ENCODE results near the gene DCLK1.

DCLK1 gene

DNA sequence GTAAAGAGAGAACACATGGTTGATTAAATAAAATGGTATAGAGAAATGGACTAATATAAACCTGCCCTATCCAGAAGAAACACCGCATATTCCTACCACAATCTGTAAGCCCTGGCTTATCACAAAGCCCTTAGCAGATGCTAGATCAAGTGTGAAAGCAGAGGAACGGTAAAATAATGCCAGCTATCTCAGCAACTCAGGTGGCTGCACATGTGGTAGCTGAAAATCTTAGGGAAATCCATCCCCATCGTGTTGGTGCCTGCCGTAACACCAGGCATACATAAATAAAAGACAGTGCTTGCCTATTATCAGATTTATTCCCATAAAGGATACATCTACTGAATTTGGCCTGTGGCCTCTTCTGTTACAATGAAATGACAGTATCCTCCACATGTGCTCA lies 350.6 kb downstream of the DCLK1 start:
- no peak for DNase-seq

DNA sequence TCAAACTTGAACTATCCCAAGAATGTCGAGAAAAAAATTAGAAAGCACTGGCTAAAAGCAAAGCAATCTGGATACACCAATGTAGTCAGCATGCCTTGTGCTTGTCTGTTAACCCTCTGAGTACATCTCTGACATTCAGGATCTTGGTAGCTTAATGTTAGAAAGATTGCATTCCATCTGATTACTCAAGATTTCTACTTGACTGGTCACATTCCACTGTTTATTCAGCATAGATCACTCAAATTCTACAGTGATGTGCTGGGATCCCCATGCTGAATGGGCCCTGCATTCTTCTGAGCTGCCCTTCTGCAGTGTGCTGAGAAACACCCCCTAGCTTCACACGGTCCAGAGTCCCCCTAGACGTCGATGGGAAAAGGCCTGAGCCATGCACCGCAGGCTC lies 359.3 kb downstream of the DCLK1 start:
- DNase-seq, result no peak

- DNase-seq, result no peak
These were observed 360.4 kb downstream of the DCLK1 start for GRCh38 chr13:35770756-35771297.

GRCh38 chr13:35769812-35770211 lies 361.4 kb downstream of the DCLK1 start:
- no peak for DNase-seq

DNA sequence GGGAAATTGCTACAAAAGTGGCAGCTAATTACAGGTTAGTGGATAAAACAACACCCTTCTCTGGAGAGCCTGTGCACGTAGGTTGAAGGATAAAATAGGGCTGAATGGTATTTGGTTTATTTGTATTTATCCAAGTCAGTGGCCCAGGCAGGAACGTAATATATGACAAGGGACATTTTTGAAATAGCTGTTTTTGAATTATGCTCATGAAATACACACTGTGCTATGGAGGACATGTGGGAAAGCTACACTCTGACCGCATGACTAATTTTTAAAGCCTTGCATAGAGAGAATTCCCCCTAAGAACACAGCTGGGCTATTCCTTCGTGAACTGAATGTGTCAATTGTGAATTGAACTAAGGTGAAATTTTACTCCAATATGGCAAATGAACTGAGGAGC lies 362.6 kb downstream of the DCLK1 start:
- no peak for DNase-seq

DNA sequence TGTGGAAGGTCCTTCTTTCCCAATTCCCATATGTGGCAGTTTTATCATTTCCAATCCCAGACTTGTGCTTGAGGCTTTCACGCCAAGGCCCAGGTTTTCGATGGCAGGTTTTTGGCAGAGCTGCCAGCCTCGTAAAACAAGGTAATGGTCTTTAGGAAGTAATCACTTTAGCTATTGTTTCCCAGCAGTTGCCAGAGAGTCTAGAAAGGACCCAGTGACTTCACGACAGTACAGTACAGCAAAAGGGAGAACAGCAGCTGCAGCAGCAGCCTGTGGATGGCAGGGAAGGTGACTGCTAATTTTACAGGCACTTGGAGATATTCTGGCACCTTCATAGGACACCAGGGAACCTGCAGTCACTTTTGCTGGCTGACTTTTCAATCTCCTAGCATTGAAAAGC lies 363.1 kb downstream of the DCLK1 start:
- no peak for DNase-seq

DNA sequence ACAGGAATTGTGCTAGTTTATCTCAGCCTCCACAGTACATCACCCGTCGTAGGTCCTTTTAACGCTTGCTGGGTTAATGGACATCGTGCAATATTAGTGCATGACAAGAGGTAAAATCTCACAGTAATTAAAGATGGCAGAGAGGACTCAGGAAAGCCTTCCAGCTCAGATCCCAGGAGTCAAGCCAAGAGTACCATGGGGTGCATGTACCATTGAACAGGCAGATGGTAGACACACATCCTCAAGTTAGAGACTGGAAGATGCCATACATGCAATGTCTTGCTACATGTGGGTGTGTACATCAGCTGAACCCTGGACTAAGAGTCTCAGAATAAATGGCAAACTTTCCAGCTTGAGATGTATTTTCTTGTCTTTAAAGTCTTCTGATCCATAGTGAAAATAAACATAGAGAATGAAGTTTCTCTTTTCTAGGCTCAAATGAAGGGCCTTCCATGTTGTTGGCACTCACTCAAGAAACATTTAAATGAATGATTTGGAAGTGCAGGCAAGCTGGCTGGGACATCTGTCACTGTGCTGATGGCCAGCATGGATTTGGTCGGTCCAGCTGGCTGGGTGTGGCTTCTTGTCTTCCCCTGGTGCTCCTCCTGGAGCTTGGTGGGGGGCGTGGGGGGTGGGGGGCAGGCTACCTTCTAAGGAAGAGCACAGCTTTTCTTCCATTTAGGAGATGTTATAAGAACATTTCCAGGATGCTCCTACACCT lies 363.8 kb downstream of the DCLK1 start:
- DNase-seq, result no peak

DNA sequence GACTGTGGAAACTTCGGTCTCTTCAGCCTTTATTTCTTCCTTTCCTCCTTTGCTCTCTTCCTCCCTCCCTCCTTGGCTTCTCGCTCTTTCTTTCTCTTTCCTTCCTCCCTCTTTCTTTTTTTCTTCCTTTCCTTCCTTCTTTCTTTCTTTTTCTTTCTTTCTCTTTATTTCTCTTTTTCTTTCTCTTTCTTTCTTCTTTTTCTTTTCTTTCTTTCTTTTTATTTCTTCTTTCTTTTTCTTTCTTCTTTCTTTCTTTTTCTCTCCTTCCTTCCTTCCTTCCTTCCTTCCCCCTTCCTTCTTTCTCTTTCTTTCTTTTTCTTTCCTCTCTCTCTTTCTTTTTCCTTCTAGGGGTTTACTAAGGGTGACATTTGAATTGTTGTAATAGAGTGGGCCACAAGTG lies 364.5 kb downstream of the DCLK1 start:
- no peak for DNase-seq

GRCh38 chr13:35765941-35766340 lies 365.2 kb downstream of the DCLK1 start:
- no peak for DNase-seq

DNA sequence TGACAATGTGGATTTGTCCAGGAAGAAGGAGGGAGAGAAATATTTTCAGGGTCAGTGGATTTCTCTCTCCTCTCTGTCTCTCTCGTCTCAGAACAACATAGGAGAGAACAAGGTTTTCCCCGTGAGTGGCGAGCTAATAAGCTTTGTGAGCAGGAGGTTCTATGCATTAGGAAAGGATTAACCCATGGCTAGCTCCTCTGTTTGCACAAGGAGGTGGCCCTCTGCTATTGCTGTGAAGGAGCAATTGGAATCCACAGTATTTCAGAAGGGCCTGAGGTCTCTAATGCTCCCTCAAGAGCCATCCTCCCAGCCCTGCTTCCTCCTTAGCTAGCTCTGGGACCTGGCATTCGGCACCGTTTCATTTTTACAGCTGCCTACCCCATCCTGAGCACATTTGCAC lies 365.8 kb downstream of the DCLK1 start:
- DNase-seq, result no peak

DNA sequence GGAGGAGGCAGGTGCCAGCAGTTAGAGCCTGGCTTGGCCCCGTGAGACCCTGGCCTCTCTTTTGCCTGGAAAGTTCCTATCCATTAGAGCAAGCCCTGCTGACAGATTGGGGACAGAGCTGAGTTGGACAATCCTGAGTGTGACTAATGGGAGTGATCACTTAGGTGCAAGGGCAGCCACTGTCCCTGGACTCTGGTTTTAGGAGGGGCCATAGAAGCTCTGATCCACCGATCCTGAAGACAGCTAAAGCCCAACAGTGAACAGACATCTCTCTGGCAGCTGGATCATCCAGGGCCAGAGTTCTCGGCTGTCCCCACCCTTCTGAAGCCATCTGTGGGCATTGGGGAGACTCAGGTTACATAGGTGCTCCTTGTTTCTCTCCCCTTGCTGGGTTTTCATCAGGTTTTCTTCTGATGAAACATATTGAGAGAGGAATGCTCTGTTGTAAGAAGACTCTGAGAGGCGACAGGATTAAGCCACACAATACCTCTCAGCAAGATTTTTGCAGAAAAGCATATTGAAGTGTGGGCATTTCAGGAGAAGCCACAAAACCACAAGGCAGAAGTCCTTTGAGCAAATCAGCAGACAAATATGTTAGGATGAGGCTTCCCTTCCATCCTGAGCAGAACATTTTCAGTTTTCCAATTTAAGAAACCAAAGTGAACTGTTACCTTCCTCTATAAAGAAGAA lies 366.7 kb downstream of the DCLK1 start:
- DNase-seq, result no peak

- no peak for DNase-seq
These were observed 367.4 kb downstream of the DCLK1 start for GRCh38 chr13:35763782-35764123.

DNA sequence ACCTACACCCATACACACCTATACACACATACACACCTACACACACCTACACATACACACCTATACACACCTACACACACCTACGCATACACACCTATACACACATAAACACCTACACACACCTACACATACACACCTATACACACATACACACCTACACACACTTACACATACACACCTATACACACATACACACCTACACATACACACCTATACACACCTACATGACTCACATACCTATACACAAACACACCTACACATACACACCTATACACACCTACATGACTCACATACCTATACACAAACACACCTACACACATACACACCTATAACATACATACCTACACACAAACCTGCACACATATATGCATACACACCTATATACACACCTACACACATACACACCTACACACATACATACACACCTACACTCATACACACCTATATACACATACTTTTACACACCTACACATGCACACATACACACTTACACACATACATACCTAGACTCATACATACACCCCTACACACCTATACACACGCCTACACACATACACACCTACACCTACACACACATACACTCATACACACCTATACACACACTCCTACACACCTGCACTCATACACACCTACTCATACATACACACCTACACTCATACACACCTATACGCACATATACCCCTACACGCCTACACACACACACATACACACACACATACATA lies 368.0 kb downstream of the DCLK1 start:
- DNase-seq, result no peak

GRCh38 chr13:35761440-35762252 lies 369.5 kb downstream of the DCLK1 start:
- DNase-seq, result no peak

- no peak for DNase-seq
These were observed 370.4 kb downstream of the DCLK1 start for GRCh38 chr13:35760735-35761281.

DNA sequence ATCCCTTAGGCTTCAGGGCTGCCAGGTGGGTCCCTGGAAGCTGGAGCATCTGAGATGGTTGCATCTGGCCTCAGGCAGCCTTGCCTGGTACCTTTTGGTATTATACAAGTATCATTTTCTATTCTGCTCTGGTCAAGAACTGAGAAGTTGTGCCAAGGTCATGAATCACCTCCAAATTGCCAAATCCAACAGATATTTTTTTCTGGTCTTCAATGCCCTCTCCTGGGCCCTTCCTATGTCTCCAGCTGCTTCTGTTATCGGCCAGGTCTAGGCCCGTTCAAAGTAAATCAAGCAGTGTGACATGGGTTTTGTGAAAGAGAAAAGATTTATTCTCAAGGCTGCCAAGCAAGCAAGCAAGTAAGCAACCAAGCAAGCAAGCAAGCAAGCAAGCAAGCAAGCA lies 383.6 kb downstream of the DCLK1 start:
- DNase-seq, result no peak

- DNase-seq, result no peak
These were observed 386.5 kb downstream of the DCLK1 start for GRCh38 chr13:35744566-35745178.

GRCh38 chr13:35744144-35744543 lies 387.0 kb downstream of the DCLK1 start:
- no peak for DNase-seq

GRCh38 chr13:35743165-35743564 lies 388.0 kb downstream of the DCLK1 start:
- no peak for DNase-seq

DNA sequence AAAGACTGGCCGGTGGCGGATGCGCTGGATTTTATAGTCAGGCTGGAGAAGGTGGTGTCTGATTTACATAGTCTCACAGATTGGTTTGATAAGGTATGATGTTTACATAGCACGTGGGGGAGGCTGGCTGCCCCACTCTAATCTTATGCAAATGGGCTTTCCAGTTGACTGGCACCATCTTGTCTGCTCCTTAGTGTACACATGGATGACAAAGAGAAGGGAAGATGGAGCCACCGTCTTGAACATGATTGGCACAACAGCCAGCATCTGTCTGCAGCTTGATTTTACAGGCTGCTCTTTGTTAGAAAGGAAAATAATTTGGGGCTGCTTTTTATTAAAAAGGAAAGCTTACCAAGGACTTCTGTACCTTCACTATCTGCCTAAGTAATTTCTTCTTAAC lies 389.5 kb downstream of the DCLK1 start:
- no peak for DNase-seq

GRCh38 chr13:35736876-35737275 lies 394.3 kb downstream of the DCLK1 start:
- no peak for DNase-seq

GRCh38 chr13:35733827-35734226 lies 397.4 kb downstream of the DCLK1 start:
- DNase-seq, result no peak

All from CD4-positive, alpha-beta T cell treated with Interleukin-15 for 1 hour (primary cell).